HG02588 (cell line): ENCODE data around the gene CDH13.

ENCODE experiments used
- ATAC-seq: cut with Tn5 transposase; IDR thresholded peaks from one replicate; pipeline ENCODE4 v1.9.1; 2021; ENCODE audit warnings: mild to moderate bottlenecking, moderate library complexity; ENCODE audit not compliant: unreplicated experiment

Gene CDH13

GRCh38 chr16:83755391-83755790 is 1128.6 kb downstream of the CDH13 start:
- no peak for ATAC-seq

GRCh38 chr16:83762141-83762991 is 1135.6 kb downstream of the CDH13 start:
- no peak for ATAC-seq

DNA sequence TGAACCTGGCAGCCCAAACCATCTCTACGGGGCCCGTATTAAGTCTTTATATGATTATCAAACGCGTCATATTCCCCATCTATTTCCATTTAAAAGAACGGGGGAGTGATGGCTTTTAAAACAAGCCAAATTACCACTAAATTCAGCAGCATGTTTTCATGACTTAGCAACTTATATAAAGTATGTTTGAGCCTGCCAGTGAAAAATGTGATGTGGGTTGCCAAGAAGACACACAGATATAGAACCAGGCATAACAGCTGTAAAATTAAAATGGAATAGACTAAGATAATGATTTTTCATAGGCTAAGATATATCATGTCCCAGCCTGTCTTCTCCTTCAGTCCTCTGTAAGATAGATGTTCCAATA is 1136.2 kb downstream of the CDH13 start:
- no peak for ATAC-seq

DNA sequence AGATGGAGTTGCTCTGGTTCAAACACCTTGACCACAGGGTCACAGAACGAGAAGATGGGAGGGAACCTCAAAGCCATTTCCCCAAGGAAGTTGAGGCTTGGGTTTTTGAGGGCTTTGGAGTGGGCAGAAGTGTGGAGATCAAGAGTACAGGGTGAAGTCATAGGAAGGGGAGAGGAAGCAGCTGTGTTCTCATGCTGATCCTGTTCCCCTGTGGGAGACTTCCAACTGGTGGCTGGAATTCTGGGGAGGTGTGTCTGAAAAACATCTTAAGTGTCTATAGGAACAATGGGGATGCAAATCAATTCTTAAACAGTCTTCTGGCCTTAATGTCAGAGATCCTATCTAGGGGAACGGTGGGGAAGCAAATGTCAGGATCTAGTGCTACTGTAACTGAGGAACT is 1142.2 kb downstream of the CDH13 start:
- no peak for ATAC-seq

DNA sequence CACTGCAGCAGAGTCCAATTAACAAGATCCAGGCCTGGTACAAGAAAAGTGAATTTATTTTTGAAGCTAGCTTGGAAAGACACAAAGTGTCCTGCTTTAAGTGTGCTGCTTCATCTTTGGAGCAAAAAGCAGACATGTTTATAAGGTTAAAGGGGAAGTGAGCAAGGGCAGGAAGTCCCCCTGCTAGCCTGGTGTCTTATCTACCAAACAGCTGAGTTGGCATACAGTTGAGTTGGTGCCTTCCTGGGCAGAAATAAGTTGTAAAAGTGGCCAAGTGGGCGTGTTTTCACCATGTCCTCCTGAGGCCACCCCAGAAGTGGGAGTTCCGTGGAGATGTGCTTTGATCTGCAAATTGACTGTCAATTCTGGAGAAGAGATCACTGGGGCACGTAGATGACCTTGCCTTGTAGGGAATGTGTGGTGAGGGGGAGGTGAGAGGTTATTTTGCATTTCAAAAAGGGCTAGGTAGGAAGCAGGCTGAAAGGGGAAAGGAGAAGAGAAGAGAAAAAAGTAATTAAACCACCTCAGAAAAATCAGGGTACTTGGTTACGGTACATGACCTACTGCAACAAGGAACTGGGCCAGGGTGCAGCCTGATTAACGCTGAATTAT is 1142.7 kb downstream of the CDH13 start:
- ATAC-seq = no peak

DNA sequence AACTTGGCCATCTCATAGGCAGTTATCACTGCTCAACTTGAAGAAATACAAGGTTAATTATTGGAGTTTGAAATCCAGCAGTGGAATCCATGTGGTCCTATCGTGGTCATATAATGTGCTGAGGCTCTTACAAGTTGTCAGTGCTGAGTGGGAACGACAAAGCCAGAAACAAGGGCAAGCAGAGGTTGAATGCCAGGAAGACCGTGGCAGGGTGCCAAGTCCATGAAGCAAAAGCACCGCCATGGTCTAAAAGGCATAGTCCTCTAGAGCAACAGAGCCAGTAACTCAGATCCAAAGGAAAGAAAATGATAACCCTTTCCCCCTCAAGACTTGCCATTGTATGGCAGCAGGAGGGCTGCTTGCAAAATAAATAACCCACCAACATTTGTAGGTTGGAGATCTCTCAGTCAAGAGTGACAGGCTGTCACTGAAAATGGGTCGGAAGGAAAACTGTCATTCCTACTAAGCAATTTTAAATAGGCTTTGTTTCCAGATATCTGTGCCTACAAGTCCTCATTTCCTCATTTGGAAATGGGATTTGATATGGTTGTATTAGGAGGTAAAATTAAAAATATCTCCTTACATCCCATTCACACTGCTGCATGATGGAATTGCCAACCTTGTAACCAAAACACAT is 1144.7 kb downstream of the CDH13 start:
- ATAC-seq = no peak

DNA sequence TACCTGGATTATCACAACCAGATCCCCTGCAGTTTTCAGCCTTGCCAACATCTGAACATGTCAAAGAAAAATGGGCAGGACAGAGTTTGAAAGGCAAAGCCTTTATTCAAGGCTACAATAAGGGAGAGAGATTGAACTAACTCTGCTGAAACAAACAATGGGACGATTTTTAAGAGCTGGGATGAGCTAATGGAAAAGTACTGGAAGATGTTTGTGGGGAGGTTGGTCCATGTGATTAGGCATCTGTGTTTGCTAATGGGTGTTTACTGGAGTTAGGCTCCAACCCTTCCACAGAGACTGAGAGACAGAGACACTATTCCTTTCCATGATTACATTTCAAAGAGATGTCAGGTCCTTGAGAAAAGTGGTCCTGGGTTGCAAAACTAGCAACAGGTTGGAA is 1146.0 kb downstream of the CDH13 start:
- ATAC-seq = no peak

- no peak for ATAC-seq
Measured at GRCh38 chr16:83774066-83774465, 1147.3 kb downstream of the CDH13 start.

- ATAC-seq = no peak
Measured at GRCh38 chr16:83776944-83777343, 1150.2 kb downstream of the CDH13 start.

- ATAC-seq = no peak
Measured at GRCh38 chr16:83779886-83780285, 1153.1 kb downstream of the CDH13 start.

DNA sequence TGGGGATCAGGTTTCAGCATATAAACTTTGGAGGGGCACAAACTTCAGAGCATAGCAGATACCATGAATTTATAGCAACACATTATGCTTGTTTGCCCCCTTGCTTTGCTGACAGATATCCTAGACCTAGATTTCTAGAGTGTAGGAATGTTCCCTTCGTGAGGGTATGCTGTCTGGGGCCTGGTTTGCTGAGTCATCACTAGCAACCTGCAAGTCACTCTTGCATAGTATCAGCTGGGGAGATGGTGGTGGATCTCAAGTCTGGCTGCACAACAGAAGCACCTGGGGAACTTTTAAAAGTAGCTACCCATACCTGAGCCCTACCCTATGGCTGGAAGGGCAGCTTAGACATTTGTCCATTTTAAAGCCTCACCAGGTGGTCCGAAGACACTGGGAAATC is 1158.7 kb downstream of the CDH13 start:
- no peak for ATAC-seq

DNA sequence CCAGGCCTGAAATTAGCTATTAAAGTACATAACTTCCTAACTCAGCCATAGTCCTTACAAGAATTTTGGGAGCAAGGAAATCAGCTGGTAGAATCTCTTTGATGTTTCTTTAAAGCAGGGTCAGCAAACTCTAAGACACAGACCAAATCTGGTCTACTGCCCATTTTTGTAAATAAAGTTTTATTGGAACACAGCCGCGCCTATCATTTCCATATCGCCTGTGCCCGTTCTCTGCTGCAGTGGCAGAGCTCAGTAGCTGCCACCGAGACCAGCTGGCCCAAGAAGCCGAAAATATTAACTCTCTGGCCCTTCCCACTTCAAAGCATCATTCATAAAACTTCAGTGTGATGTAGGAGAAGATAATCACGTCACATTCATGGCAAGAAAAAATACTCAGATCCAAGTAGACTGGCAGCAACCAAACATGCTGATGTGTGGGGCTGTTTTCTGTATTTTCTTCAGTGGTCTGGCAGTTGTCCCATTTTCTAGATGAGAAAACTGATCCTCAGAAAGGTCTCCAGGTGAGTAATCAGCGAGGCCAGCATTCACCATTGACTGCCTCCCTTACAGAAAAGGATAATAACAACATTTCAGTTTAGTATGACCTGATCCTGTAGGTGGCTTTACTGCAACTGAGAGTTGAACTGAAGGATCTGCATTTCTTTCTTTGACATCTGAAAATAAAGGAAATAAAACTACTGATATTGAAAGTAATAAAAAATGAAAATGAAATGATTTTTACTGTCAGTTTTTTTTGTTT is 1163.1 kb downstream of the CDH13 start:
- ATAC-seq = no peak

DNA sequence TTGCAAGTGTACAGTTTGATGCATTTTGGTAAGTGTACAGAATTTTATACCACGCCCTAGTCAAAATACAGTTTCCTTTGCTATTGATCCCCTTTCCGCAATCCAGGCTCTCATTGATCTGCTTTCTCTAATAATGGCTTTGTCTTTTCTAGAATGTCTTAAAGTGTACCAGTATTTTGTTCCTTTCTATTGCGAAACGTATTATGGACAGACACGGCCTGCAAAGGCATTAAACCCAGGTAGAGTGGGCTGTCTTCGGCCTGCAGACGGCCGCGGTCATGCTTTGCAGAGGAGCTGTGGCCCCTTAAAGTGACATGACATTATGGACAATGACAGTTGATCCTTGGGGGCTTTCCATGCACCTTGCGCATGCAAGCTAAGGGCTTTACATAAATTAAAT is 1165.1 kb downstream of the CDH13 start:
- no peak for ATAC-seq

DNA sequence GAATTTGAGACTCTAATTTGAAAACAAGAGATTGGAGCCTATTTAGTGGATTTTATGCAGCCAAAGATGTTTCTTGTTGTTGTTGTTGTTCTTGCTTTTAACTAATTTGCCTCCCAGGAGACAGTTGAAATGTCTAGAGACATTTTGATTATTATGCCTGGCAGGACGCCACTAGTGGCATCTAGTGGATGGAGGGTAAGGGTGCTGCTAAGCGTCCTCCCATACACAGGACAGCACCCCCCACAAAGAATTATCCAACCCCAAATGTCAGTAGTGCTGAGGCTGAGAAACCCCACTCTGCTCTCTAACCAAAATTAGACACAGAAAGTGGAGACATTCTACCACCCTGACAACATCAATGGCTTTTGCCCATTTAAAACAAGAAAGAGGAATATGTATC is 1165.6 kb downstream of the CDH13 start:
- no peak for ATAC-seq

DNA sequence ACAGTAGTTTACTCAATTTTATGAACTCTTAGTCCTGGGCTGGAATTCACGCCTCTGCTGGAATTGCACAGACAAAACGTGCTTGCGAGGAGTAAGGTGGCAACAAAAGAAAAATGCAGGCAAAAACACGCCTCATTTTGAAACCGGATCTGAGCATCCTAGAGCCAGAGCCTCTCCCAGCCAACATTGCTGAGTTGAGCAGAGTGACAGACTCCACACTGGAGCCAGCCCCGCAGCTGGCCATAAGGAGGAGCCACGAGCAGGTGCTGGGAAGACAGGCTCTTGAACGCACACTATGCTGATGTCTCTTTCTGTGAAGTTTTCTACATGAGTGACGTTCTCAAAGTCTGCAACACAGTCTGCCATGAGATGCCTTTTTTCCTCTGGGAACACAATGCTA is 1166.4 kb downstream of the CDH13 start:
- no peak for ATAC-seq

DNA sequence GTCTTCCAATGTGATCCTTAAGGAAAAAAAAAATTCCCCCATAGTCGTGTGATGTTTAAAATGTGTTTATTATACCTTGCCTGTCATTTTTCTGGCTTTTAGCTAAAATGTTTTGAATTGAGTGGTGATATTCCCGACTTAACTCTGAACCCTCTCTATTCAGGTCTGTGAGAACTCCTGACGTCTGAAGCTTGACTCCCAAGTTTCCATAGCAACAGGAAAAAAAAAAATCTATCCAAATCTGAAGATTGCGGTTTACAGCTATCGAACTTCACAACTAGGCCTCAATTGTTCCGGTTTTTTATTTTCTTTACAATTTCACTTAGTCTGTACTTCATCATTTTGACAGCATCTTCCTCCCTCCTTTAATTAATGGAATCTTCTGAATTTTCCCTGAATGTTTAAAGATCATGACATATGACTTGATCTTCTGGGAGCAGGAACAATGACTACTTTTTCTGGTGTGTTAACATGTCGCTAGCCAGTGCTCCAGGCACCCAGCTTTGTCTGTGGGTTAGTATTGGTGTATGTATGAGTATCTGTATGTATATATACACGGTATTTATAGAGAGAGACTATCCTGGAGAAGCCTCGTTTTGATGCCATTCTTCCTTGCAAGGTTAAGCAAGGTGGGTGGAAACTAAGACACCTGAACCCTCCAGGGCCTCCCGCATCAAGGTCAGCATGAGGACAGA is 1168.2 kb downstream of the CDH13 start:
- ATAC-seq = no peak

- no peak for ATAC-seq
Measured at GRCh38 chr16:83797013-83797412, 1170.2 kb downstream of the CDH13 start.

DNA sequence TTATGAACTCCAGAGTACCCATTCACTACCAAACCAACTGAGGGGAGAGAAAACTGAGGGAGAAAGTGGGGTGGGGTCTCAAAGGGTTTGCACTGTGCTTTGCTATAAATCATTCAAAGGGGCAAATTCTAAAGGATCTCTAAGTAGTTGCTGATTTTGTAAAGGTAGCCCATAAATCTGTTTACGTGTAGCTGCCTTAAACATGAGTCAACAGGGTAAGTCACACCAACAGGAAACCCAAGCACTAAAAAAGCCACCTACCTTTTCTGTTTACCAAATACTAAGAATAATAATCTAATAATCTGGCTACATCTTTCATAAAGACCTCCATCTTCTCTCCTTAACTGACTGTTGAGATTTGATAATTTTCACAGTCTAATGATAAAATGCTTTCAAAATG is 1172.6 kb downstream of the CDH13 start:
- no peak for ATAC-seq

GRCh38 chr16:83802135-83802534 is 1175.4 kb downstream of the CDH13 start:
- no peak for ATAC-seq

DNA sequence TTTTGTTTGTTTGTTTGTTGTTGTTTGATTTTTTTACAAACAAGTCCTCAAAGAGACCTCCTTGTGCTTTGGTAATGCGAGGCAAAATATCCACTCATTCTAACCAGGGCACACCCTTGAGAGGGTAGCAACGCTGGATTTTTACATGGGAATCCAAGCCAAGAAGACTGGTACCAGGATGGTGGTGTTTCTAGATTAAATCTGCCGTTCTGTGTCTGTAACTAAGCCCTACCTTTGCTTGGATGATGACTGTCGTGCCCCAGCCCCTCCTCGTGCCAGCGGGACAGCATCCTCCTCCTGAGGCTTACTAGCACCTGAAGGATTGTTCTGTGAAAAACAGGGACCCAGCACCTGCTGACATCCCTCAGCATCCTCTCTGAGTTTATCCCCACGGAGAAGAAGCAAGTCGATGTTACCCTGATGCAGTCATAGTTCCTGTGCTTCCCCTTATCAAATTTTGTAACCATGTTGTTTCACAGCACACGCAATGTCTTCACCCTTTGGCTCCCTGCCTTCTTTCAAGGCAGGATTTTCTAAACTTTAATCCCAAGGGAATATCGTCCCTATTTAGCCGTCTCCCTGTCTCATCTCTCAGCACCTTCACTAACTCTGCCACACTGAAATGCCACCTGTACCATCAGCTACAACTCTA is 1175.9 kb downstream of the CDH13 start:
- ATAC-seq = no peak
